ENCODE measurements around the gene ZNF428.
A peak's percentile ranks its signal among the peaks of the same experiment; 100 is the strongest.
"Not testable (repeated sequence)": the region's sequence is repeated elsewhere in the genome, so short reads cannot be mapped to it uniquely, and the experiment has no call there.

Gene ZNF428

GRCh38 chr19:43639519-43640423, 20.3 kb upstream of the ZNF428 start, which contains the start of gene CADM4:
Gene CADM4 (minus strand): TSS chr19:43639850. CDS start chr19:43639790, 60 bp downstream.
- peak within 1 kb of the TSS; percentile 38 for H3K9ac ChIP-seq (ENCODE audit: low read length)

GRCh38 chr19:43638995-43639518, 19.6 kb upstream of the ZNF428 start:
- peaks cover 22% of the 10 kb centered on the region for H3K4me1 ChIP-seq (ENCODE audit: control insufficient read depth, insufficient read depth, low read length)
- no peaks in the 10 kb centered on the region for H3K36me3 ChIP-seq (ENCODE audit: control insufficient read depth, insufficient read depth, low read length)
- no peak overlapping the region for H3K27ac ChIP-seq (ENCODE audit: low read depth, low read length)
- H3K9ac ChIP-seq (ENCODE audit: low read length), result peak overlapping the region; percentile 38
- H3K27me3 ChIP-seq (ENCODE audit: control insufficient read depth, insufficient read depth, low read length), result peaks cover 63% of the 10 kb centered on the region
- H3K4me3 ChIP-seq (ENCODE audit: low read depth, low read length), result peak overlapping the region; percentile 77
- no peaks in the 10 kb centered on the region for H3K9me3 ChIP-seq (ENCODE audit: control insufficient read depth, insufficient read depth, low read depth, low read length)

More at GRCh38 chr19:43639519-43640423, 20.3 kb upstream of the ZNF428 start, which contains the start of gene CADM4:
- Histone ChIP-seq H3K27me3 (ENCODE audit: control insufficient read depth, insufficient read depth, low read length) (peaks cover 61% of the 10 kb centered on the region), H3K4me1 (ENCODE audit: control insufficient read depth, insufficient read depth, low read length) (peaks cover 19% of the 10 kb centered on the region), H3K27ac (ENCODE audit: low read depth, low read length) (no peak within 1 kb of the TSS), H3K4me3 (ENCODE audit: low read depth, low read length) (peak within 1 kb of the TSS; percentile 89), H3K9me3 (ENCODE audit: control insufficient read depth, insufficient read depth, low read depth, low read length) (no peaks in the 10 kb centered on the region), H3K36me3 (ENCODE audit: control insufficient read depth, insufficient read depth, low read length) (no peaks in the 10 kb centered on the region)

- Histone ChIP-seq H3K9ac (ENCODE audit: low read length) (no peak overlapping the region), H3K27ac (ENCODE audit: low read depth, low read length) (no peak overlapping the region), H3K4me1 (ENCODE audit: control insufficient read depth, insufficient read depth, low read length) (peaks cover 22% of the 10 kb centered on the region), H3K4me3 (ENCODE audit: low read depth, low read length) (peak overlapping the region; percentile 77), H3K27me3 (ENCODE audit: control insufficient read depth, insufficient read depth, low read length) (peaks cover 66% of the 10 kb centered on the region), H3K36me3 (ENCODE audit: control insufficient read depth, insufficient read depth, low read length) (no peaks in the 10 kb centered on the region), H3K9me3 (ENCODE audit: control insufficient read depth, insufficient read depth, low read depth, low read length) (no peaks in the 10 kb centered on the region)
Measured at GRCh38 chr19:43638214-43638994, 19.0 kb upstream of the ZNF428 start.

- Histone ChIP-seq H3K36me3 (ENCODE audit: control insufficient read depth, insufficient read depth, low read length) (no peaks in the 10 kb centered on the region), H3K9ac (ENCODE audit: low read length) (no peak overlapping the region), H3K4me3 (ENCODE audit: low read depth, low read length) (peak overlapping the region; percentile 26), H3K27me3 (ENCODE audit: control insufficient read depth, insufficient read depth, low read length) (peaks cover 58% of the 10 kb centered on the region), H3K9me3 (ENCODE audit: control insufficient read depth, insufficient read depth, low read depth, low read length) (no peaks in the 10 kb centered on the region), H3K27ac (ENCODE audit: low read depth, low read length) (no peak overlapping the region), H3K4me1 (ENCODE audit: control insufficient read depth, insufficient read depth, low read length) (peaks cover 22% of the 10 kb centered on the region)
Measured at GRCh38 chr19:43636121-43636683, 16.8 kb upstream of the ZNF428 start.

GRCh38 chr19:43635561-43635940, 16.1 kb upstream of the ZNF428 start:
- peaks cover 53% of the 10 kb centered on the region for H3K27me3 ChIP-seq (ENCODE audit: control insufficient read depth, insufficient read depth, low read length)
- peak overlapping the region; percentile 79 for H3K9ac ChIP-seq (ENCODE audit: low read length)
- not testable (repeated sequence) for H3K27ac ChIP-seq (ENCODE audit: low read depth, low read length); H3K36me3 ChIP-seq (ENCODE audit: control insufficient read depth, insufficient read depth, low read length); H3K9me3 ChIP-seq (ENCODE audit: control insufficient read depth, insufficient read depth, low read depth, low read length)
- peak overlapping the region; percentile 68 for H3K4me3 ChIP-seq (ENCODE audit: low read depth, low read length)
- H3K4me1 ChIP-seq (ENCODE audit: control insufficient read depth, insufficient read depth, low read length), result peaks cover 22% of the 10 kb centered on the region

- Histone ChIP-seq H3K9me3 (ENCODE audit: control insufficient read depth, insufficient read depth, low read depth, low read length) (no peaks in the 10 kb centered on the region), H3K4me3 (ENCODE audit: low read depth, low read length) (peak overlapping the region; percentile 68), H3K9ac (ENCODE audit: low read length) (peak overlapping the region; percentile 79), H3K4me1 (ENCODE audit: control insufficient read depth, insufficient read depth, low read length) (peaks cover 22% of the 10 kb centered on the region), H3K27ac (ENCODE audit: low read depth, low read length) (no peak overlapping the region), H3K36me3 (ENCODE audit: control insufficient read depth, insufficient read depth, low read length) (no peaks in the 10 kb centered on the region), H3K27me3 (ENCODE audit: control insufficient read depth, insufficient read depth, low read length) (peaks cover 48% of the 10 kb centered on the region)
Measured at GRCh38 chr19:43634872-43635560, 15.6 kb upstream of the ZNF428 start.

- Histone ChIP-seq H3K27me3 (ENCODE audit: control insufficient read depth, insufficient read depth, low read length) (peaks cover 45% of the 10 kb centered on the region), H3K9me3 (ENCODE audit: control insufficient read depth, insufficient read depth, low read depth, low read length) (no peaks in the 10 kb centered on the region), H3K9ac (ENCODE audit: low read length) (peak overlapping the region; percentile 79), H3K27ac (ENCODE audit: low read depth, low read length) (no peak overlapping the region), H3K4me1 (ENCODE audit: control insufficient read depth, insufficient read depth, low read length) (peaks cover 22% of the 10 kb centered on the region), H3K4me3 (ENCODE audit: low read depth, low read length) (peak overlapping the region; percentile 68), H3K36me3 (ENCODE audit: control insufficient read depth, insufficient read depth, low read length) (no peaks in the 10 kb centered on the region)
Measured at GRCh38 chr19:43634506-43634871, 15.1 kb upstream of the ZNF428 start.

GRCh38 chr19:43634068-43634467, 14.6 kb upstream of the ZNF428 start:
- Histone ChIP-seq H3K4me1 (ENCODE audit: control insufficient read depth, insufficient read depth, low read length) (peaks cover 19% of the 10 kb centered on the region), H3K4me3 (ENCODE audit: low read depth, low read length) (no peak overlapping the region), H3K9me3 (ENCODE audit: control insufficient read depth, insufficient read depth, low read depth, low read length) (no peaks in the 10 kb centered on the region), H3K9ac (ENCODE audit: low read length) (no peak overlapping the region), H3K36me3 (ENCODE audit: control insufficient read depth, insufficient read depth, low read length) (no peaks in the 10 kb centered on the region), H3K27me3 (ENCODE audit: control insufficient read depth, insufficient read depth, low read length) (peaks cover 42% of the 10 kb centered on the region), H3K27ac (ENCODE audit: low read depth, low read length) (no peak overlapping the region)

- Histone ChIP-seq H3K27ac (ENCODE audit: low read depth, low read length) (no peak overlapping the region), H3K9me3 (ENCODE audit: control insufficient read depth, insufficient read depth, low read depth, low read length) (no peaks in the 10 kb centered on the region), H3K4me3 (ENCODE audit: low read depth, low read length) (no peak overlapping the region), H3K4me1 (ENCODE audit: control insufficient read depth, insufficient read depth, low read length) (peaks cover 14% of the 10 kb centered on the region), H3K27me3 (ENCODE audit: control insufficient read depth, insufficient read depth, low read length) (peaks cover 39% of the 10 kb centered on the region), H3K36me3 (ENCODE audit: control insufficient read depth, insufficient read depth, low read length) (no peaks in the 10 kb centered on the region), H3K9ac (ENCODE audit: low read length) (no peak overlapping the region)
Measured at GRCh38 chr19:43633520-43633919, 14.1 kb upstream of the ZNF428 start.

- no peak overlapping the region for H3K9ac ChIP-seq (ENCODE audit: low read length)
- H3K36me3 ChIP-seq (ENCODE audit: control insufficient read depth, insufficient read depth, low read length), result no peaks in the 10 kb centered on the region
- H3K4me1 ChIP-seq (ENCODE audit: control insufficient read depth, insufficient read depth, low read length), result peaks cover 12% of the 10 kb centered on the region
- peaks cover 35% of the 10 kb centered on the region for H3K27me3 ChIP-seq (ENCODE audit: control insufficient read depth, insufficient read depth, low read length)
- H3K9me3 ChIP-seq (ENCODE audit: control insufficient read depth, insufficient read depth, low read depth, low read length), result no peaks in the 10 kb centered on the region
- no peak overlapping the region for H3K4me3 ChIP-seq (ENCODE audit: low read depth, low read length)
- H3K27ac ChIP-seq (ENCODE audit: low read depth, low read length), result no peak overlapping the region
Measured at GRCh38 chr19:43631491-43631890, 12.1 kb upstream of the ZNF428 start.
